ENCODE measurements around the gene CCDC154.
"Not testable (repeated sequence)": the region's sequence is repeated elsewhere in the genome, so short reads cannot be mapped to it uniquely, and the experiment has no call there.

The CCDC154 gene, protein sequence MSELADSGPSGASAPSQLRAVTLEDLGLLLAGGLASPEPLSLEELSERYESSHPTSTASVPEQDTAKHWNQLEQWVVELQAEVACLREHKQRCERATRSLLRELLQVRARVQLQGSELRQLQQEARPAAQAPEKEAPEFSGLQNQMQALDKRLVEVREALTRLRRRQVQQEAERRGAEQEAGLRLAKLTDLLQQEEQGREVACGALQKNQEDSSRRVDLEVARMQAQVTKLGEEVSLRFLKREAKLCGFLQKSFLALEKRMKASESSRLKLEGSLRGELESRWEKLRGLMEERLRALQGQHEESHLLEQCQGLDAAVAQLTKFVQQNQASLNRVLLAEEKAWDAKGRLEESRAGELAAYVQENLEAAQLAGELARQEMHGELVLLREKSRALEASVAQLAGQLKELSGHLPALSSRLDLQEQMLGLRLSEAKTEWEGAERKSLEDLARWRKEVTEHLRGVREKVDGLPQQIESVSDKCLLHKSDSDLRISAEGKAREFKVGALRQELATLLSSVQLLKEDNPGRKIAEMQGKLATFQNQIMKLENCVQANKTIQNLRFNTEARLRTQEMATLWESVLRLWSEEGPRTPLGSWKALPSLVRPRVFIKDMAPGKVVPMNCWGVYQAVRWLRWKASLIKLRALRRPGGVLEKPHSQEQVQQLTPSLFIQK

DNA sequence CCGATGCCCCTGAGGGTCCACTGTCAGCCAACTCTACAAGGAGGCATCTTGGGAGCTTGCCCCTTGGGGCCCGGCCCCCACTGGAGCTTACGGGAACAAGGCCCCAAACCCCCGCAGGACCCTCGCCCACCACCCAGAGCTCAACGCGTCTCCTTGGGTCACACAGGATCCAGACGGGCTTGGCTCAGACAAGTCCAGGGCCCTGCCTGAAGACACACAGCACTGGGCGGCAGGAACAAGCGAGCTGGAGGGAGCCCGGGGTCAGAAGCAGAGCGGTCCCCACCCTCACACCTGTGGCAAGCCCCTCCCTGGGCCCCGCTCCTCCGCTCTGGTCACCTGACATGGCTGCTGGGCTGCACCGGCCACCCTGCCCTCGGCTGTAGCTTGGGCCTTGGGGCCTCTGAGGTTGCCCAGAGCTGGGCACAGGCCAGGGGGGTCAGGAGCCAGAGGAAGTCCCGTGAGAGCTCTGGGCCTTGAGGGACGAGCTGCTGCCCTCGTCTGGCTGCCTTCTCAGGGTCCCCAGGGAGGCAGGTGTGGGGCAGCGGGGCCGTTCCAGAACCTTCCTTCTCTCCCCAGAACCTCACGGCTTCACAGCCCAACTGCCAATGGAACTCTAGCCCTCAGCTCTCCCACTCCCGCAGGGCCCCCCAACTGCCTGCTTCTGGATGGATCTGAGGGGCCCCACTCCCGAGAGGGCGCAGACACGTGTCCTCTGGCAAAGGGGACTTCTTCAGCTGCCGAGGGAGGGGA, at the start of gene CCDC154:
Gene CCDC154, minus strand, starts transcription at position 577 of the 750 bp plus-strand sequence. Its CDS starts 234 bp downstream, at position 343.
- DNase-seq, result no peak

DNA sequence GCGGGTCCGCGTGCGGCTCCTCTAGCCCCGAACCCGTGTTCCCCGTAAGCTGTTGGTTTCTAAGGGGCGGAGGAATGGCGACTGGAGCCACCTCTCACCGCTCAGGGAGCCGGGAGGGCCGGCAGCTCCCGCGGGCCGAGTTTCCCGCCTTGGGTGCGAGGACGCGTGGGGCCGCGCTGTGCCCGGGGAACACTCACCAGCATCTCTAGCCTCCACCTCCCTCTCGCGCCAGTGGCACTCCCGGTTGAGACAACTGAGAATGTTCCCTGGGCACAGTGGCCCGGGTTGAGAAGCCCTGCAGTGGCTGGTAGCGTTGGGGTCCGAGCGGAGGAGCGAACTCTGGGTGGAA, 49.4 kb upstream of the CCDC154 start:
- no peak for DNase-seq

DNA sequence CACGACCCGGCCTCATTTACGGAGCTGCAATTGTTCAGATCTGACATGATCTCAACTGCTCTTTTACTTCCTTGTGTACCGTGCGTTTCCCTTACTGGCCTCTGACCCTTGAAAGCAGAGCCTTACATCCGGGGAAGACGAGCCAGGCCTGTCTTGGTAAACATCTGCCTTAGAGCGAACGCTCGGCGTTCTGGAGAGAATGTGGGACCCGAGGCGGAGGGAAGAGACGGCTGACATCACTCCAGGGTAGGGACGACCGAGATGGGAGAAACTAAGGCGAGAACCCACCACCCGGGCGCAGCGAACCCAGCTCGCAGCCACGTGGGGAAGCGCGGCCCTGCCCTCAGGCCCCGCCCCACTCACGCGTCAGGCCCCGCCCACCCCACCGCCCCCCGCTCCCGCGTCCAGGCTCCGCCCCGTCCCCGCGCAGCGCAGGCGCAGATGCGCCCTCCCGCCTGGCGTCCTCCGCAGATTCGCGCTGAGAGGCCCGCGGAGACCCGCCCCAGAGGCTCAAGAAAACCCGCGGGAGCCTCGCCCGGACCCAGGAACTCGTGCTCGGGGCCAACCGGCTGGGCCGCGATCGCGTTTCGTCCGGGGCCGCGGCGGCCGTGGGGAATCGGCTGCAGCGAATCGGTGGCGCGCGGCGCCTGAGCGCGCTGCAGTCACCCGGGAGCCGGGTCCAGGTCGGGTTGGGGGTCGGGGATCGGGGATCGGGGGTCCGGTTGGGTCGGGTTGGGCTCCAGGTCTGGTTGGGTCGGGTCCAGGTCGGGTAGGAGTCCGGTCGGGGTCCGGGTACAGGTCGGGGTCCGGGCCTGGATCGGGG, 48.8 kb upstream of the CCDC154 start, which contains the start of gene TELO2:
Gene TELO2, plus strand, starts transcription at position 438 of the 823 bp plus-strand sequence. CDS start 922 bp downstream, outside the sequence.
- DNase-seq, result peak; percentile 94

DNA sequence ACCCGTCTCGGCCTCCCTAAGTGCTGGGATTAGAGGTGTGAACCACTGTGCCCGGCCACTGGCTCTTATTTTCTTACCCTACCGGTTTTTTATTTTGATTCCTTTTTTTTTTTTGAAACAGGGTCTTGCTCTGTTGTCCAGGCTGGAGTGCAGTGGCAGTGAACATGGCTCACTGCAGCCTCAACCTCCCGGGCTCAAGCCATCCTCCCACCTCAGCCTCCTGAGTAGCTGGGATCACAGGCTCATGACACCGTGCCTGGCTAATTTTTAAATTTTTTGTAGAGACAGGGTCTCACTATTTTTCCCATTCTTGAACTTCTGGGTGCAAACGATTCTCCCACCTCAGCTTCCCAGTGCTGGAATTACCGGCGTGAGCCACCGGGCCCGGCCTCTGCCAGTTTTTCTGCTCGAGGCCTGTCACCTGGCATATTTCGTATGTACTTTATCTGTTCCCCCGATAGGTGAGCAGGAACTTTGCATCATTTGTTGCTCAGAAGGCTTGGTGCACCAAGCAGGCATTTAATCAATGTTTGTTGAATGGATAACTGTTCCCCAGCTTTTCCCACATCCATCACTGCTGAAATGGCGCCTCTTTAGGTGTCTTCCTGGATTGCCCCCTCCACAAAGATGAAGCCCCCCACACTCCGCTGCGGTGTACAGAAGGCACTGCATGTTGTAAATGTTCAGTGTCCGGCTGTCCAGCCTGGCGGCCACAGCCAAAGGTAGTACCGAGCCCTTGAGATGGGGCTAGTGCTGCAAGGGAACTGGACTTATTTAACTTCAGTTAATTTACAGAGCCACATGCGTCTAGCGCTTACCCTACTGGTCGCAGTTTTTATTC, 47.9 kb upstream of the CCDC154 start:
- DNase-seq, result no peak

DNA sequence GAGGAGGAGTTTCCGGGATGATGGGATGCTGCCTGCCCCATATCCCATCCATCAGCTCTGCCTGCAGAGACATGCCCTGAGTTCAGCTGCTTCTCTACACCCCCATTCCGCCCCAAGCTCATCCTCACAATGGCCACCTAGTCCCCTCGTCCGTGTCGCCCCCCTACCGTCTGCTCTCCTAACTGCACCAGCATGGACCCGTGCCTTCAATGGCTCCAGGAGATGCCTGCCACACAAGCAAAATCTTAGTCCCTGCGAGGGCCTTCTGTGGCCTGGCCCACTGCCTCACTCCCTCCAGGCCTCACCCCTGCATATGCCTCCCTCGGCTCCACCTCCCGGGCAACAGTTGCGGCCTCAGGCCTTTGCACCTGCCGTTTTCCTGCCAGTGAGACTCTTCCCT, 47.0 kb upstream of the CCDC154 start:
- no peak for DNase-seq

DNA sequence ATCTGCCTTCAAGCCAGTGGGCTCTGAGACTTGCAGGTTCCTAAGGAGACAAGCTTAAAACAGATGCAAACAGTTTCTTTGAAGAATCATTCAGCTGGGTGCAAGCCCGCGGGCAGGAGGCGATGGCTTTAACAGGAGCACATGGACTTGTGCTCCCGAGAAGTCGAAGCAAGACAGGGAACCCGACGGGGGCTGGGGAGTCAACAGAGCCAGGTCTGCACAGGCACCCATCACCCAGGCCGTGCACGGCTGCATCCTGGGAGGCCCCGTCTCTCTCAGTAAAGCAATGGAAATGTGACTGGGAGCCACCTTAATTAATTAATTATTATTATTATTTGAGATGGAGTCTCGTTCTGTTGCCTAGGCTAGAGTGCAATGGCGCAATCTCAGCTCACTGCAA, 44.7 kb upstream of the CCDC154 start:
- DNase-seq, result no peak

DNA sequence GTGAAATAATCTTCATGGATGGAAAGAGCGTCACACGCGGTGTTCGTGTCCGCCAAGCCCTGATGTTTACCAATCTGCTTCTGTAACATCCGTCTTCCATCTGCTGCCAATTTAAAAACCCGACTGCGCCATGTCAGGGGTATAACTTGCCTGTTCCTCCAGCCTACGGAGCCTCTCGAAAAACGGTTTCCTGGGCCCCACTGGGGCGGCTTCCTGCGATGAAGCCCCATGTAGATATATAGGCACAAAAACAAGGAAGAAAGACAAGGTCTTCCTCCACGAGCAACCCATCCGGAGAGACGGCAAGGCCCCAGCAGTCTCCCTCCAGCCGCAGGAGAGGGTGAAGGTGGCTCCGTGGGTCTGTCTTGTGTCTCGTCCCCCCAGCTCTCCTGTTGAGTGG, 44.3 kb upstream of the CCDC154 start, which contains the start of gene PTX4:
Gene PTX4, minus strand, starts transcription at position 326 of the 400 bp plus-strand sequence. Its CDS starts 35 bp downstream, at position 291.
- no peak for DNase-seq

DNA sequence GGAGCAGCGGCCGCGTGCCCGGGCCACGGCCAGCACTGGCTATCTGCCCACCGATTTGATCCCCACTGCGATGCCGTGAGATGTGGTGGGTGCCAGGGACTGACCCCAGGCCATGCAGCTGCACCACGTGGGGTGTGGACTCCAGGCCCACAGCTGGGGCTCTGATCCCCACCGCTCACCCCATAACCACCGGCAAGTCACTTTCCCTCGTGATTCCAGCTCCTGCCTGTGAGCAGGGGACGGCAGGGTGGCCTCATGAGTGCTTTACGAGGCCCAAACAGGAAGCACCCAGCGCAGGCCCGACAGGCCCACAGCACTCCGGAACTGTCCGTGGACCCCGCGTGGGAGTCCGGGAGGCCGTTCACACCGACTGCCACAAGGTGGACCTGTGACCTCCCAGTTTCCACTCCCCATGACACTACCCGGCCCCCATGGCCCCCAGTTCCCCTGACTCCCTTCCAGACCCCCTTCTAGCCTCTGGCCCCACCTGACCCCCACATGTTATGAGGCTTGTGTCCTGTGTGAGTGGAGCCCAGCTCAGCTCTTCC, 43.8 kb upstream of the CCDC154 start:
- DNase-seq, result no peak

DNA sequence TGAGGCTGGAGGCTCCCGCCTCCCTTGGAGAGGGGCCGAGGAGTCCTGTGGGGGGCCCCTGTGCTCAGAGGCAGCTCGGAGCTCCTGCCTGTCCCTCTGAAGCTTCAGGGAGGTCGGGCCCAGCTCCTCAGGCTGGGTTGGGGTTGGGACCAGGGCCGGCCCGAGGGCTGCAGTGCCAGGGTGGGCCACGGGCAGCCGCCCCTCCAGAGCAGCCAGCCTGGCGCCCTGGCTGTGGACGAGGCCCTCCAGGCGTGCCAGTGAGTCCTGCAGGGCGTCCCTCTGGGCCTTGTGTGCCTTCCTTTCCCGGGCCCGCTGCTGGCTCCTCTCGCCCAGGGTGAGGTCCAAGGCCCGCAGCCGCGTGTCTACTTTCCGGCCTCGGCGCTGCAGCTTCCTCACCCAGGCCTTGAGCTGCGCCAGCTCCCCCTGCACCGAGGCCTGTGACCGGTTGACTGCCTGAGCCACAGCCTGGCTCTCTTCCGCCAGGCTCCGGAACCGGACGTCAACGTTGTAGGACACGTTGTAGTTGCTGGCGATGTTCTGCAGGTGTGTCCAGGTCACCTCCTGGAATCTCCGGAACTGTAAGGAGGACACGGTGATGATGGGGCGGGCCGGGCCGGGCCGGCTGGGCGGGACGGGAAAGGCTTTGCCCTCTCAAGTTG, 43.2 kb upstream of the CCDC154 start:
- DNase-seq, result no peak

DNA sequence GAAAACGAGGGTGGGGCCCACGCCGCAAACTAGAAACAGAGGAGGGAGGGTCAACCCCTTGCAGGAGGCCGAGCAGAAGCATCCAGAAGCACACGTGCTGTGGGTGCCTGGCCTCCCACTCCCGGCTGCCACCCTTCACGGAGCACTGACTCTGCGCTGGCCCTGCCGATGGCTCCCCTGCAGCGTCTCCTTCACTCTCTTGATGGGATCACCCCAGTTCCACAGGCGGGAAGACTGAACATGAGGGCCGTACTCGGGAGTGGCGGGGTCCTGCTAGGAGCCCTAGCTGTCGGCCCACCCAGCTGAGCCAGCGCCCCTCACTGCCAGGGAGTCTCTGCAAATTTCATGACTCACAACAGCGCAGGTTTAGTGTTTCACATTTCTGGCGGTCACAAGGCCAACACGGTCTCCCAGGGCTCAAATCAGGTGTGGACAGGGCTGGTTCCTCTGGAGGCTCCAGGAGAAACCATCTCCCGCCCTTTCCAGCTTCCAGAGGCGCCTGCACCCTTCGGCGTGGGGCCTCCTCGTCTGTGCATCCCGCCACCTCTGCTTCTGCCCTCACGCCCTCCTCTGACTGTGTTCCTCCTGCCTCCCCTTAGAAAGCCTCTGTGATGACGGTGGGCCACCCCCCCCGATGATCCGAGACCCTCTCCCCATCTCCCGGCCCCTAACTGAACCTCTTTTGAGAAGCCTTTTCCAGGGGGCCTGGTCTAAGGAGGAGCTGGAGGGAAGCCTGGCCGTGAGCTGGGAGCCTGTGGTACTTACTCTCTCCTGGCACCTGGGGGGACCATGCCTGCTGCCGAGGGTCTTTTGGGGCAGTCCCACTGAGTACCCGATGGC, 42.4 kb upstream of the CCDC154 start:
- no peak for DNase-seq

DNA sequence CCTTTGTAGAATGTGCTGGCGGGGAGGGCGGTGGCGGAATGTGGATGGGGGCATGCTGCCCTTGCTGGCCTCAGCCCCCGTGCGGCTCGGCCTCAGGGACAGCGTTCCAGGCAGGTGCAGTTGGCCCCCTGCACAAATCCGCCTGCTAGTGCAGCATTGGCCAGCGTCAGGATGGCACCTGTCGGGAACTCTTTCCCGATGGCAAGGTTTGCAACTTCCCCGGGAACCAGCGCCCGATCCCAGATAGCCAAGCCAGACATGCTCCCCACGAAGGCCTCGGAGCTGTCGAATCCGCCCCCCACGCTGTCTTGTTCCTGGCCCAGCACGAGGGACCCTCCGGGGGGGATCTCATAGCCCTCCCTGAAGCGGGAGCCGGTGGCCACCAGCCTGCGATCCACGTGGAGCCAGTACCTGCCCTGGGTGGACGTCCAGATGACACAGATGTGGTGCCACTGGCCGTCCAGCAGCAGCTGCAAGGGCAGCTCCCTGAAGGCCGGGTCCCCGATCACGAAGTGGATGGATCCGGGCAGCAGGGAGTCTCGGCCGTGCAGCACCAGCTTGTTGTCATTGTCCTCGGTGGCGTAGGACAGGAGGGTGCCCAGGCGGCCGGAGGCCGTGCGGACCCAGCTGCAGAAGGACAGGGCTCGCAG, 41.6 kb upstream of the CCDC154 start:
- no peak for DNase-seq

DNA sequence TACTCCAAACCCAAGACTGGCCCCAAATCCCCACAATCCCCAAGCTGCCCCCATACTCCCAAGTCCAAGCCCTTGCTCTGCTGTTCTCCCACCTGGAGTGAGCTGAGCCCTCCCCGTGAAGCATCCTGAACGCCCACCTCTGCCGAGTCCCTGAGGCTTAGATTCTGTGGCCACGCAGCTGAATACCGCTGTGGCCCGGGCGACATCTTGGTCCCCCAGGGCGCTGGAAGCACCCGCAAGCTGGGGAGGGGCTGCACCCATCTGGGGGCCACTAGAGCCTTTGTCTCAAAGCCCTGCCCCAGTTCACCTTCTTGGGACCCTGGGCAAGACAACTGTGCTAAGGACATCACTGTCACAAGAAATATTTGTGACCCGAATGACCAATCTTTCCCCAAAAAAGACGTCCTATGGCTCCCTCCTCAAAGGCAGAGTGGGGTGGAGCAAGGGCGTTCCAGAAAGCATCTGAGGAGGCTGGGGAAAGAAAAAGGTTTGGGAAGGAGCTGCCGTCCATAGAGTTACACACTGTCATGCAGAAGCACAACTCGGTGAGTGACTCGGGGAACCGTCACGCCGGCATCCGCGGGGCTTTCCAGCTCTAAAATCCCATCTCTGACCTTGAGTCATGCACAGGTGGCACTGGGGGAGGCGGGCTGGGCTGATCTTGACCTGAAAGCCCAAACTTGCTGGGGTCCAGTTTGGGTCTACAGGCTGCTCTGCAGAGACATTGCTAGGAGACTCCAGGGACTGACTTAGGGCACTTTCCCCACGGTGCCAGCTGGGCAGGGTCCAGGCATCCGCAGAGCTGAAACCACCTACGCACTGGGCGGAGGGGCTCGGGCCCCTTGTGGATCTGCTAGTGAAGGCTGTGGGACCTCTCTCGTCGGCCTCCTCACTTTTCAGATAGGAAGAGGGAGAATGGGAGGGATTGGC, 37.8 kb upstream of the CCDC154 start:
- DNase-seq, result no peak

DNA sequence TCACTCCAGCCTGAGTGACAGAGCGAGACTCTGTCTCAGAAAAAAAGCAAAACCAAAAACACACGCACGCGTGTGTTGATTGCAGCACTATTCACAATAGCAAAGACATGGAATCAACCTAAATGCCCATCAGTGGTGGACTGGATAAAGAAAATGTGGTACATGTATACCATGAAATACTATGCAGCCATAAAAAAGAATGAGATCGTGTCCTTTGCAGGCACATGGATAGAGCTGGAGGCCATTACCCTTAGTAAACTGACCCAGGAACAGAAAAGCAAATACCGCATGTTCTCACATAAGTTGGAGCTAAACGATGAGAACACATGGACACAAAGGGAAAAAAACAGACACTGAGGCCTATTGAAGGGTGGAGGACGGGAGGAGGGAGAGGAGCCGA, 34.6 kb upstream of the CCDC154 start:
- DNase-seq, result not testable (repeated sequence)

DNA sequence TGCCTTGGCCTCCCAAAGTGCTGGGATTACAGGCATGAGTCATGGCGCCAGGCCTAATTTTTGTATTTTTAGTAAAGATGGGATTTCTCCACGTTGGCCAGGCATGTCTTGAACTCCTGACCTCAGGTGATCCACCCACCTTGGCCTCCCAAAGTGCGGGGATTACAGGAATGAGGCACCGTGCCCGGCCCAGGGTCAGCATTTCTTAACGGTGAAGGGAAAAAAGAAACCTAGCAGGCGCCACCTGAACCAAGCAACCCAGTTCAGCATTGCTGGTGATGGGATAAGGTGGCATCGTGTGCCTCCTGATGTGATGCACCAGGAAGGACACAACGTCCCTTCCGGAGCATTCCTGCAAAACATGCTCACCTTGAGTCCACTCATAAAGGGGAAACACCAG, 32.7 kb upstream of the CCDC154 start:
- DNase-seq, result no peak

DNA sequence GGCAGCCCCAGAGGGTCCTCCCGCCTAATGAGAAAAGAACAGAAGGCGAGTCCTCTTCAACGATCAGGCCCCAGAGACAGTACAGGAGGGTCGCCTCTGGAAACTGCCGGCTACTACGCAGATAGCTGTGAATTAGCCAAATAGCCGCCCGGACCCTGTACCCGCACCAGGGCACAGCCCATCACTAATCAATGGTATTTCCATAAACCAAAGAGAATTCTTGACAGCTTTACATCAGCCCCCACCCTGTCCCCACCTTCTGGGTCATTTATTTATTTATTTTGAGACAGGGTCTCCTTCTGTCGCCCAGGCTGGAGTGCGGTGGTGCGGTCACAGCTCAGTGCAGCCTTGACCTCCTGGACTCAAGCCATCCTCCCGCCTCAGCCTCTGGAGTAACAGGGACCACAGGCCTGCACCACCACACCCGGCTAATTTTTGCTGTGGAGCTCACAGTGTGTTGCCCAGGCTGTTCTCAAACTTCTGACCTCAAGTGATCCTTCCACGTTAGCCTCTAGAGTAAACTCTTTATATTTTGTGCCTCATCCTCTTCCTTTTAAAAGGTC, 31.3 kb upstream of the CCDC154 start:
- DNase-seq, result no peak

DNA sequence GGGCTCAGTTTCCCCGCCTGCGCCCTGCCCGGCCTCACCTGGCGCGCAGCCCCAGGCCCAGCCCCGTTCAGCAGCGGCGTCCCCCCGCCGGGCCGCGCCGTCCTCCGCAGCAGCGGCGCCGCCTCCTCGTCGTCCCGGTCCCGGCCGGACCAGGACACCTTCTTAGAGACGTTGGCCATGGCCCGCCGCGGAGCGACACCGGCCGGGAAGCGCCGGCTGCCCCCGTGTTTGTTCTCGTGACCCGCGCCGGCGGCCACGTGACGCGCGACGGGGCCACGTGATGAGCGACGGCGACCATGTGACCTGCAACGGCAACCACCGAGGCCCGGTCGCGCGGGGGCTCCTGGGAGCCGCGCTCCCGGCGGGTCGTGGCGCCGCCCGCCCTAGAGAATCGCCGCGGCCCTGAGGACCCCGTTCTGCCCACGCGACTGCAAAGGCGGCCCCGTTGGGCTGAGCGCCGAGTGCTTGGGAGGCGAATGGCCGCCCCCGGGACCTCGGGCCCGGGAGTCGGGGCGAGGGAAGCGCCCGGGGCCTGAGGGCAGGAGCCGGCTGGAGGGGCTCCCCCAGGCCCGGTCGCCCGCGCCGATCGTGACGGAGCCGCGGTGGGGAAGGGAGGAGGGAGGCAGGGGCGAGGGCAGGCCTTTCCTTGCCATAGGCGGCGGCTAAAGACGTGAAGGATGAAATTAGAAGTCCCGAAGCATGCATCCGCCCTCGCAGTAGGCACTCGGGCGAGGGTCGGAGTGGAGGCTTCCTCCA, 30.6 kb upstream of the CCDC154 start, which contains the start of gene CLCN7:
Gene CLCN7, minus strand, starts transcription at position 233 of the 756 bp plus-strand sequence. Its CDS starts 54 bp downstream, at position 179.
- peak; percentile 91 for DNase-seq

All from eye (tissue), 1 donor.